WTC11 (cell line): ENCODE data around the gene PER1. TPM values are rescaled to one million over a fixed set of nuclear protein-coding genes. Genes with fewer than 3 reads are reported as not detected.

Experiments used
- ATAC-seq: fragments of 200-7000 bp; cut with Tn5 transposase; 2 replicates; pipeline ENCODE4 v1.10.0; 2021; ENCODE audit warnings: mild to moderate bottlenecking, moderate library complexity
- CTCF ChIA-PET: fragments of 300-600 bp; sonication (Branson Sonifier 250); formaldehyde crosslinking; loops from one replicate; lab custom pipeline; 2021; ENCODE audit warnings: antibody characterized with exemption; lab: Charles Lee
- POLR2A ChIA-PET: fragments of 350-600 bp; sonication (Branson Sonifier 250); formaldehyde crosslinking; loops from one replicate; lab custom pipeline; 2021; ENCODE audit warnings: antibody characterized with exemption; lab: Charles Lee
- DNase-seq: peaks from one replicate; pipeline ENCODE4 v3.0.0; 2021; ENCODE audit warnings: low spot score
- H3K27ac Mint-ChIP-seq: 2 replicates; pipeline ENCODE4 v1.8.0; 2021; ENCODE audit warnings: mixed read lengths
- H3K27me3 Mint-ChIP-seq: 2 replicates; pipeline ENCODE4 v1.8.0; 2021; ENCODE audit warnings: low read depth, mild to moderate bottlenecking, moderate library complexity, mixed read lengths
- H3K36me3 Mint-ChIP-seq: 2 replicates; pipeline ENCODE4 v1.8.0; 2021; ENCODE audit warnings: mixed read lengths
- H3K4me1 Mint-ChIP-seq: 2 replicates; pipeline ENCODE4 v1.8.0; 2022; ENCODE audit warnings: mixed read lengths
- H3K4me3 Mint-ChIP-seq: 2 replicates; pipeline ENCODE4 v1.8.0; 2021; ENCODE audit warnings: mild to moderate bottlenecking, moderate library complexity, mixed read lengths
- H3K9me3 Mint-ChIP-seq: 2 replicates; pipeline ENCODE4 v1.8.0; 2021; ENCODE audit warnings: mixed read lengths
- ATF1 ChIP-seq: sonication (generic); formaldehyde crosslinking; IDR thresholded peaks from 2 replicates; pipeline ENCODE4 v1.8.1; 2023; ENCODE audit warnings: mild to moderate bottlenecking, moderate library complexity, missing genetic modification reagents
- EMX1 ChIP-seq: fragments of 250-450 bp; sonication (Bioruptor Pico); IDR thresholded peaks from 2 replicates; pipeline ENCODE4 v1.8.0; 2021; ENCODE audit warnings: mild to moderate bottlenecking
- GABPB1 ChIP-seq: sonication (generic); formaldehyde crosslinking; IDR thresholded peaks from 2 replicates; pipeline ENCODE4 v1.8.1; 2023; ENCODE audit warnings: mild to moderate bottlenecking, missing genetic modification reagents
- HMGA2 ChIP-seq: fragments of 250-450 bp; sonication (Bioruptor Pico); IDR thresholded peaks from 2 replicates; pipeline ENCODE4 v1.4.0; 2021; ENCODE audit warnings: mild to moderate bottlenecking, moderate library complexity
- KAT7 ChIP-seq: sonication (generic); formaldehyde crosslinking; IDR thresholded peaks from 2 replicates; pipeline ENCODE4 v1.8.1; 2023; ENCODE audit warnings: missing genetic modification reagents, mild to moderate bottlenecking, borderline replicate concordance
- NFYB ChIP-seq: sonication (generic); formaldehyde crosslinking; conservative IDR thresholded peaks from 2 replicates; pipeline ENCODE4 v1.8.0; 2022; ENCODE audit warnings: low read depth, missing genetic modification reagents
- NR3C1 ChIP-seq: sonication (generic); formaldehyde crosslinking; conservative IDR thresholded peaks from 2 replicates; pipeline ENCODE4 v1.8.1; 2023; ENCODE audit warnings: low read depth, mild to moderate bottlenecking, missing genetic modification reagents
- PRRX2 ChIP-seq: fragments of 250-450 bp; sonication (Bioruptor Pico); IDR thresholded peaks from 2 replicates; pipeline ENCODE4 v1.8.0; 2021; ENCODE audit warnings: mild to moderate bottlenecking
- RELA ChIP-seq: sonication (generic); formaldehyde crosslinking; IDR thresholded peaks from 2 replicates; pipeline ENCODE4 v1.8.1; 2022; ENCODE audit warnings: missing genetic modification reagents, mild to moderate bottlenecking, borderline replicate concordance
- RORB ChIP-seq: fragments of 250-450 bp; sonication (Bioruptor Pico); IDR thresholded peaks from 2 replicates; pipeline ENCODE4 v1.9.0; 2021; ENCODE audit warnings: mild to moderate bottlenecking
- SOX15 ChIP-seq: fragments of 250-450 bp; sonication (Bioruptor Pico); IDR thresholded peaks from 2 replicates; pipeline ENCODE4 v1.9.0; 2021; ENCODE audit warnings: mild to moderate bottlenecking
- STAT6 ChIP-seq: sonication (generic); formaldehyde crosslinking; conservative IDR thresholded peaks from 2 replicates; pipeline ENCODE4 v1.8.1; 2023; ENCODE audit warnings: mild to moderate bottlenecking, low read depth, missing genetic modification reagents, moderate library complexity
- TCF7 ChIP-seq: sonication (generic); formaldehyde crosslinking; IDR thresholded peaks from 2 replicates; pipeline ENCODE4 v1.8.0; 2022; ENCODE audit warnings: mild to moderate bottlenecking, low read depth, missing genetic modification reagents, moderate library complexity
- TEAD1 ChIP-seq: sonication (generic); formaldehyde crosslinking; IDR thresholded peaks from 2 replicates; pipeline ENCODE4 v1.8.0; 2022; ENCODE audit warnings: mild to moderate bottlenecking, missing genetic modification reagents
- USF1 ChIP-seq: sonication (generic); formaldehyde crosslinking; IDR thresholded peaks from 2 replicates; pipeline ENCODE4 v1.8.0; 2022; ENCODE audit warnings: mild to moderate bottlenecking, missing genetic modification reagents
- ZNF423 ChIP-seq: fragments of 250-450 bp; sonication (Bioruptor Pico); IDR thresholded peaks from 2 replicates; pipeline ENCODE4 v2.1.2; 2022; ENCODE audit warnings: mild to moderate bottlenecking, moderate library complexity
- ZNF512 ChIP-seq: sonication (generic); formaldehyde crosslinking; IDR thresholded peaks from 2 replicates; pipeline ENCODE4 v1.8.1; 2022; ENCODE audit warnings: missing genetic modification reagents, borderline replicate concordance
- total RNA-seq: library from RNA; stranded (reverse); gene quantifications from 3 replicates; pipeline ENCODE4 v1.2.3, GENCODE V29; 2021
- TF ChIP-seq, protein P1 (sequence below): sonication (generic); formaldehyde crosslinking; IDR thresholded peaks from 2 replicates; pipeline ENCODE4 v1.8.0; 2023; ENCODE audit warnings: missing genetic modification reagents
- TF ChIP-seq, protein P2 (sequence below): sonication (generic); formaldehyde crosslinking; IDR thresholded peaks from 2 replicates; pipeline ENCODE4 v1.8.1; 2023; ENCODE audit warnings: mild to moderate bottlenecking, missing genetic modification reagents, borderline replicate concordance
- TF ChIP-seq, protein P3 (sequence below): sonication (generic); formaldehyde crosslinking; IDR thresholded peaks from 2 replicates; pipeline ENCODE4 v1.8.0; 2022; ENCODE audit warnings: mild to moderate bottlenecking, missing genetic modification reagents

The PER1 gene
- total RNA-seq, 1 experiment from 2014 or later: 46.9 TPM

GRCh38 chr17:8160224-8160577, 8.0 kb upstream of the PER1 start (continued):
- TF ChIP-seq ZNF512 (CRISPR knock-in tag): no peak
- TF ChIP-seq HMGA2 (CRISPR knock-in tag): no peak
- no peak for TF ChIP-seq EMX1 (CRISPR knock-in tag)
- TF ChIP-seq, protein P1, sequence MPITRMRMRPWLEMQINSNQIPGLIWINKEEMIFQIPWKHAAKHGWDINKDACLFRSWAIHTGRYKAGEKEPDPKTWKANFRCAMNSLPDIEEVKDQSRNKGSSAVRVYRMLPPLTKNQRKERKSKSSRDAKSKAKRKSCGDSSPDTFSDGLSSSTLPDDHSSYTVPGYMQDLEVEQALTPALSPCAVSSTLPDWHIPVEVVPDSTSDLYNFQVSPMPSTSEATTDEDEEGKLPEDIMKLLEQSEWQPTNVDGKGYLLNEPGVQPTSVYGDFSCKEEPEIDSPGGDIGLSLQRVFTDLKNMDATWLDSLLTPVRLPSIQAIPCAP (CRISPR knock-in tag): no peak
- no peak for TF ChIP-seq RORB (CRISPR knock-in tag)
- TF ChIP-seq NFYB (CRISPR knock-in tag): no peak
- TF ChIP-seq PRRX2: no peak
- TF ChIP-seq, protein P2, sequence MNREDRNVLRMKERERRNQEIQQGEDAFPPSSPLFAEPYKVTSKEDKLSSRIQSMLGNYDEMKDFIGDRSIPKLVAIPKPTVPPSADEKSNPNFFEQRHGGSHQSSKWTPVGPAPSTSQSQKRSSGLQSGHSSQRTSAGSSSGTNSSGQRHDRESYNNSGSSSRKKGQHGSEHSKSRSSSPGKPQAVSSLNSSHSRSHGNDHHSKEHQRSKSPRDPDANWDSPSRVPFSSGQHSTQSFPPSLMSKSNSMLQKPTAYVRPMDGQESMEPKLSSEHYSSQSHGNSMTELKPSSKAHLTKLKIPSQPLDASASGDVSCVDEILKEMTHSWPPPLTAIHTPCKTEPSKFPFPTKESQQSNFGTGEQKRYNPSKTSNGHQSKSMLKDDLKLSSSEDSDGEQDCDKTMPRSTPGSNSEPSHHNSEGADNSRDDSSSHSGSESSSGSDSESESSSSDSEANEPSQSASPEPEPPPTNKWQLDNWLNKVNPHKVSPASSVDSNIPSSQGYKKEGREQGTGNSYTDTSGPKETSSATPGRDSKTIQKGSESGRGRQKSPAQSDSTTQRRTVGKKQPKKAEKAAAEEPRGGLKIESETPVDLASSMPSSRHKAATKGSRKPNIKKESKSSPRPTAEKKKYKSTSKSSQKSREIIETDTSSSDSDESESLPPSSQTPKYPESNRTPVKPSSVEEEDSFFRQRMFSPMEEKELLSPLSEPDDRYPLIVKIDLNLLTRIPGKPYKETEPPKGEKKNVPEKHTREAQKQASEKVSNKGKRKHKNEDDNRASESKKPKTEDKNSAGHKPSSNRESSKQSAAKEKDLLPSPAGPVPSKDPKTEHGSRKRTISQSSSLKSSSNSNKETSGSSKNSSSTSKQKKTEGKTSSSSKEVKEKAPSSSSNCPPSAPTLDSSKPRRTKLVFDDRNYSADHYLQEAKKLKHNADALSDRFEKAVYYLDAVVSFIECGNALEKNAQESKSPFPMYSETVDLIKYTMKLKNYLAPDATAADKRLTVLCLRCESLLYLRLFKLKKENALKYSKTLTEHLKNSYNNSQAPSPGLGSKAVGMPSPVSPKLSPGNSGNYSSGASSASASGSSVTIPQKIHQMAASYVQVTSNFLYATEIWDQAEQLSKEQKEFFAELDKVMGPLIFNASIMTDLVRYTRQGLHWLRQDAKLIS (CRISPR knock-in tag): no peak

GRCh38 chr17:8159459-8160223, 7.4 kb upstream of the PER1 start:
- ATAC-seq: no peak
- TF ChIP-seq, protein P3, sequence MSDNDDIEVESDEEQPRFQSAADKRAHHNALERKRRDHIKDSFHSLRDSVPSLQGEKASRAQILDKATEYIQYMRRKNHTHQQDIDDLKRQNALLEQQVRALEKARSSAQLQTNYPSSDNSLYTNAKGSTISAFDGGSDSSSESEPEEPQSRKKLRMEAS: no peak
- no peak for TF ChIP-seq ATF1
- no peak for TF ChIP-seq STAT6 (CRISPR knock-in tag)
- no peak for TF ChIP-seq EMX1 (CRISPR knock-in tag)
- no peak for TF ChIP-seq RELA (CRISPR knock-in tag)
- TF ChIP-seq NR3C1 (CRISPR knock-in tag): no peak
- TF ChIP-seq ZNF423 (CRISPR knock-in tag): no peak
- TF ChIP-seq GABPB1: no peak
- no peak for TF ChIP-seq TCF7
- TF ChIP-seq KAT7 (CRISPR knock-in tag): no peak
- no peak for TF ChIP-seq SOX15 (CRISPR knock-in tag)
- no peak for TF ChIP-seq TEAD1 (CRISPR knock-in tag)
- no peak for TF ChIP-seq NFYB (CRISPR knock-in tag)
- TF ChIP-seq USF1 (CRISPR knock-in tag): no peak
- DNase-seq: no peak
- POLR2A ChIA-PET: no interaction called here
- peaks cover 3% of the 10 kb centered on the region; the same call in 1 of the 2 replicates for H3K27me3 Mint-ChIP-seq
- no peaks in the 10 kb centered on the region for H3K9me3 Mint-ChIP-seq
- no peak overlapping the region for H3K4me3 Mint-ChIP-seq
- CTCF ChIA-PET: interaction anchor here (1.2 to 2.2 kb wide), 5 partner anchors 21 to 86 kb away, joined by 3 to 13 read pairs (median 7); partner anchors contain the start of genes ALOXE3 and HES7
- peaks cover 8% of the 10 kb centered on the region for H3K36me3 Mint-ChIP-seq
- peak overlapping the region; percentile 86 for H3K27ac Mint-ChIP-seq
- H3K4me1 Mint-ChIP-seq: peaks cover 36% of the 10 kb centered on the region
